Measurements from ENCODE around the gene DACT2.

- TF ChIP-seq POLR2A (IDR thresholded peaks at IDR 0.05) (no peak), CTCF (IDR thresholded peaks at IDR 0.05 in 8 of 11, conservative IDR thresholded peaks at IDR 0.05 in 3 of 11) (no peak), POLR2AphosphoS5 (IDR thresholded peaks at IDR 0.05) (no peak)
Measured at GRCh38 chr6:168274037-168274952, 45.3 kb downstream of the DACT2 start.

Measured in spleen (tissue), 7 donors.